ENCODE data around the gene PIGV. TPM values are rescaled to one million over a fixed set of nuclear protein-coding genes. Genes with fewer than 3 reads are reported as not detected.
"Not testable (repeated sequence)": the region's sequence is repeated elsewhere in the genome, so short reads cannot be mapped to it uniquely, and the experiment has no call there.

Gene PIGV
- total RNA-seq, 2 donors from 2014 or later = 10.9 to 14.2 TPM

GRCh38 chr1:26810105-26810504 lies 22.4 kb downstream of the PIGV start:
- H3K4me1 ChIP-seq; H3K9me3 ChIP-seq; H3K36me3 ChIP-seq (replicated peaks in 1 of 2; ENCODE audit: insufficient read depth in 1 of 2, low read depth in 2 of 2); H3K27me3 ChIP-seq; H3K4me3 ChIP-seq; H3K27ac ChIP-seq; intact Hi-C loops (cut with DNase I): not testable (repeated sequence)
- DNase-seq (peak; percentile 74 to 81 (median 76)), ATAC-seq (peak; percentile 83)
- WGBS, 2 donors = 48 to 51% methylated on average over 11 of the region's 11 CpGs
- peak; percentile 32 to 82 (median 71) for TF ChIP-seq CTCF (IDR thresholded peaks at IDR 0.05)

GRCh38 chr1:26811057-26811456 lies 23.3 kb downstream of the PIGV start:
- 51 to 70% methylated on average over 4 of the region's 4 CpGs for WGBS, 2 donors
- no peak for ATAC-seq
- intact Hi-C loops (cut with DNase I) = no loop called here

GRCh38 chr1:26811708-26812107 lies 24.0 kb downstream of the PIGV start:
- TF ChIP-seq CTCF (IDR thresholded peaks at IDR 0.05) (no peak), POLR2A (IDR thresholded peaks at IDR 0.05) (no peak)
- H3K36me3 ChIP-seq (replicated peaks in 1 of 2; ENCODE audit: insufficient read depth in 1 of 2, low read depth in 2 of 2) = no peaks in the 10 kb centered on the region
- no peak overlapping the region for H3K27ac ChIP-seq
- H3K4me3 ChIP-seq = no peak overlapping the region
- no peaks in the 10 kb centered on the region for H3K9me3 ChIP-seq
- no peaks in the 10 kb centered on the region for H3K4me1 ChIP-seq
- intact Hi-C loops (cut with DNase I) = no loop called here
- ATAC-seq = no peak
- no peaks in the 10 kb centered on the region for H3K27me3 ChIP-seq
- DNase-seq = no peak

More at GRCh38 chr1:26811057-26811456, 23.3 kb downstream of the PIGV start:
- H3K4me3 ChIP-seq = no peak overlapping the region
- H3K9me3 ChIP-seq = no peaks in the 10 kb centered on the region
- no peak overlapping the region for H3K27ac ChIP-seq
- no peaks in the 10 kb centered on the region for H3K27me3 ChIP-seq
- H3K4me1 ChIP-seq = no peaks in the 10 kb centered on the region
- no peak for DNase-seq
- H3K36me3 ChIP-seq (replicated peaks in 1 of 2; ENCODE audit: insufficient read depth in 1 of 2, low read depth in 2 of 2) = no peaks in the 10 kb centered on the region
- no peak for TF ChIP-seq CTCF (IDR thresholded peaks at IDR 0.05)
- no peak for TF ChIP-seq POLR2A (IDR thresholded peaks at IDR 0.05)

- intact Hi-C loops (cut with DNase I) = no loop called here
- H3K27me3 ChIP-seq = no peaks in the 10 kb centered on the region
- H3K4me3 ChIP-seq = no peak overlapping the region
- H3K27ac ChIP-seq = no peak overlapping the region
- no peaks in the 10 kb centered on the region for H3K4me1 ChIP-seq
- WGBS, 2 donors = 86 to 89% methylated on average over 2 of the region's 2 CpGs
- no peaks in the 10 kb centered on the region for H3K36me3 ChIP-seq (replicated peaks in 1 of 2; ENCODE audit: insufficient read depth in 1 of 2, low read depth in 2 of 2)
- no peaks in the 10 kb centered on the region for H3K9me3 ChIP-seq
- no peak for DNase-seq
- TF ChIP-seq CTCF (IDR thresholded peaks at IDR 0.05) (no peak), POLR2A (IDR thresholded peaks at IDR 0.05) (no peak)
- ATAC-seq = no peak
Observed at GRCh38 chr1:26814377-26814776, 26.6 kb downstream of the PIGV start.

- ATAC-seq (no peak), DNase-seq (no peak)
- no peaks in the 10 kb centered on the region for H3K36me3 ChIP-seq (replicated peaks in 1 of 2; ENCODE audit: insufficient read depth in 1 of 2, low read depth in 2 of 2)
- H3K27ac ChIP-seq = no peak overlapping the region
- no peaks in the 10 kb centered on the region for H3K27me3 ChIP-seq
- H3K9me3 ChIP-seq = no peaks in the 10 kb centered on the region
- TF ChIP-seq POLR2A (IDR thresholded peaks at IDR 0.05) (no peak), CTCF (IDR thresholded peaks at IDR 0.05) (no peak)
- intact Hi-C loops (cut with DNase I) = no loop called here
- no peaks in the 10 kb centered on the region for H3K4me1 ChIP-seq
- no peak overlapping the region for H3K4me3 ChIP-seq
- 77 to 82% methylated on average over 1 to 3 of the region's 3 CpGs for WGBS, 2 donors
Observed at GRCh38 chr1:26814893-26815292, 27.1 kb downstream of the PIGV start.
